NT2/D1 (cell line): ENCODE data around the gene VANGL1.

ENCODE experiments used
- SUZ12 ChIP-seq: IDR thresholded peaks from 2 replicates; pipeline ENCODE4 v1.6.1; 2011; ENCODE audit not compliant: insufficient read length, insufficient read depth; ENCODE audit errors: extremely low read depth
- YY1 ChIP-seq: IDR thresholded peaks from 2 replicates; pipeline ENCODE4 v1.6.1; 2011; ENCODE audit not compliant: insufficient read length, insufficient read depth
- ZNF274 ChIP-seq: IDR thresholded peaks from 2 replicates; pipeline ENCODE4 v1.6.1; 2011; ENCODE audit warnings: mild to moderate bottlenecking, low read depth, low read length

GRCh38 chr1:115710859-115711624 lies 69.3 kb downstream of the VANGL1 start:
- TF ChIP-seq ZNF274, result no peak
- TF ChIP-seq SUZ12, result no peak
- no peak for TF ChIP-seq YY1
